Type B pancreatic cell (in vitro differentiated cells): ENCODE data around the gene RBM20. TPM values are rescaled to one million over a fixed set of nuclear protein-coding genes. Genes with fewer than 3 reads are reported as not detected.

Source experiments
- DNase-seq: peaks from one replicate; pipeline ENCODE4 v3.0.0; 2021; ENCODE audit warnings: mixed read lengths; ENCODE audit not compliant: unreplicated experiment; ENCODE audit errors: extremely low spot score
- H3K27ac Mint-ChIP-seq: 2 replicates; pipeline ENCODE4 v1.8.0; 2021; ENCODE audit warnings: mild to moderate bottlenecking, mixed read lengths
- H3K27me3 Mint-ChIP-seq: 2 replicates; pipeline ENCODE4 v1.8.0; 2021; ENCODE audit warnings: mixed read lengths
- H3K36me3 Mint-ChIP-seq: 2 replicates; pipeline ENCODE4 v1.8.0; 2021; ENCODE audit warnings: mixed read lengths
- H3K4me1 Mint-ChIP-seq: one replicate; pipeline ENCODE4 v1.8.0; 2021; ENCODE audit warnings: mixed read lengths; ENCODE audit not compliant: unreplicated experiment
- H3K4me3 Mint-ChIP-seq: 2 replicates; pipeline ENCODE4 v1.8.0; 2021; ENCODE audit warnings: mild to moderate bottlenecking, mixed read lengths
- H3K9me3 Mint-ChIP-seq: 2 replicates; pipeline ENCODE4 v1.8.0; 2021; ENCODE audit warnings: mixed read lengths
- total RNA-seq: library from RNA; stranded (reverse); gene quantifications from 2 replicates; pipeline ENCODE4 v1.2.1, GENCODE V29; 2021; ENCODE audit warnings: low replicate concordance
- TF ChIP-seq, protein P1 (sequence below): fragments of 200-600 bp; sonication (generic); conservative IDR thresholded peaks from 2 replicates; pipeline ENCODE4 v1.5.0; 2021; ENCODE audit warnings: antibody characterized with exemption, mild to moderate bottlenecking

The RBM20 gene
- total RNA-seq, 1 donor from 2014 or later: 5.2 TPM

DNA sequence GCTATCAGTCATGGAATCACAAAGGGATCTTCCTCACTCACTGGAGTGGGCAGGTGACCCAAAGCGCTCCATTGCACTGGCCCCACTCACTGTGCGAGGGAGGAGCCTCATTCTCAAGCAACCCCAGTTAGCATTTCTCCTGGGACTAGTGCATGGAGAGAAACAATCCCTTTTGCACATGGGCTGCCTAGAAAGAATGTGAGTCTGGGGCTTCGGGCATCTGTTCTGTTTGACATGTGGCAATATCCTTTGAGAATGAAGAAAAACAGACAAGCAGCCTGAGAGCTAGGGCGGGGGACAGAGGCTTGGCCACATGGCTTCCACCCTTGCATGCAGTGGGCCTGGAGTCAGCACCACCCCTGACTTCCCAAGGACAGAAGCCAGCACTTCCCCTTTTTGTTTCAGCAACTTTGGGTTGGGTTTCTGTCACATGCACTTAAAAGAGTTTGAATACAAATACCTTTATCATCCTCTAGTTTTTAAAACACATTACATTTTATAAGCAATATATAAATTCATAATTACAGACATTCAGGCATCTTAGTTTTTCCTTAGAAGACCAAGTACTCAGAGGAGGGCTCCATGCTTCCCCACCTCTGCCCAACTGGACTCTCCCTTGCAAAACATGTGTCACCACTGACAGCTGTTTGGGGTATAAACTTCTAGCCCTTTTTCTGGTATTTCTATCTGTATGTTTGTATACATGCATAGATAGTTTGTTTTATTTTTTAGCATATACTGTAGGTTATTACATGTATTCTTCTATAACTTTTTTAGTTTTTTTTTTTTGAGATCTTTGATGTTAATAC is 73.8 kb downstream of the RBM20 start:
- TF ChIP-seq, protein P1, sequence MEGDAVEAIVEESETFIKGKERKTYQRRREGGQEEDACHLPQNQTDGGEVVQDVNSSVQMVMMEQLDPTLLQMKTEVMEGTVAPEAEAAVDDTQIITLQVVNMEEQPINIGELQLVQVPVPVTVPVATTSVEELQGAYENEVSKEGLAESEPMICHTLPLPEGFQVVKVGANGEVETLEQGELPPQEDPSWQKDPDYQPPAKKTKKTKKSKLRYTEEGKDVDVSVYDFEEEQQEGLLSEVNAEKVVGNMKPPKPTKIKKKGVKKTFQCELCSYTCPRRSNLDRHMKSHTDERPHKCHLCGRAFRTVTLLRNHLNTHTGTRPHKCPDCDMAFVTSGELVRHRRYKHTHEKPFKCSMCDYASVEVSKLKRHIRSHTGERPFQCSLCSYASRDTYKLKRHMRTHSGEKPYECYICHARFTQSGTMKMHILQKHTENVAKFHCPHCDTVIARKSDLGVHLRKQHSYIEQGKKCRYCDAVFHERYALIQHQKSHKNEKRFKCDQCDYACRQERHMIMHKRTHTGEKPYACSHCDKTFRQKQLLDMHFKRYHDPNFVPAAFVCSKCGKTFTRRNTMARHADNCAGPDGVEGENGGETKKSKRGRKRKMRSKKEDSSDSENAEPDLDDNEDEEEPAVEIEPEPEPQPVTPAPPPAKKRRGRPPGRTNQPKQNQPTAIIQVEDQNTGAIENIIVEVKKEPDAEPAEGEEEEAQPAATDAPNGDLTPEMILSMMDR: no peak

DNA sequence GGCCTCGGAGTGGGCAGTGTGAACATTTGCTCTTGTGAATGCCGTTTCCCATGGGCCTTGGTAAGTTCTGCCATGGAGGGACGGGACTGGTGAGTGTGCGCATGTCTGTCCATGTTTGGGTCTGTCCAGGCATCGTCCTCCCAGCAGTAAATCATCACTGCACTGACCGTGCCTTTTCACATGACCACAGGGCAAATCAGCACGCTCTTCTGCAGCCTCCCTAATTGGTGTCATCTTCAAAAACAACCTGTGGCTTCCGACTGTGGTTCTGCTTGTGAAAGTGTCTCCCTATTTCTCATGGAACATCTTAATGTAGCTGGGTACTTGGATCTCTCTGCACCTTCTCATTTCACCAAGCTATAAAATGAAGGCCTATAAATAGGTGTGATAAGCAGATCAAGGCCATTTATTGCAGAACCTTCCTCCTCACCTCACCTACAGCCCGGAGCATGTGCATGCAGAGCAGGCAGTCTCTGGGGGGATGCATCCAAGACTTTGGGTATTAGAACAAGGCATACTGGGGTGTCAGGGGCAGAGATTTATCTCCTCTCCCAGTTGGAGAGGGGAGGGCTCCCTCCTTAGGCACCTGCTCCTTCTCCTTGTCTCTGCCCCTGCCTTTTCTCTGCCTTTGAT is 77.4 kb downstream of the RBM20 start:
- H3K4me3 Mint-ChIP-seq: no peak overlapping the region
- H3K27ac Mint-ChIP-seq: no peak overlapping the region
- DNase-seq: no peak
- no peaks in the 10 kb centered on the region for H3K27me3 Mint-ChIP-seq
- TF ChIP-seq, protein P1: no peak
- peaks cover 10% of the 10 kb centered on the region for H3K4me1 Mint-ChIP-seq
- peaks cover 5% of the 10 kb centered on the region for H3K9me3 Mint-ChIP-seq
- no peaks in the 10 kb centered on the region for H3K36me3 Mint-ChIP-seq

More for the DNA sequence above, 73.8 kb downstream of the RBM20 start:
- Mint-ChIP-seq H3K27me3 (no peaks in the 10 kb centered on the region), H3K4me3 (no peak overlapping the region), H3K4me1 (no peaks in the 10 kb centered on the region), H3K9me3 (peaks cover 5% of the 10 kb centered on the region), H3K36me3 (no peaks in the 10 kb centered on the region), H3K27ac (no peak overlapping the region)
- DNase-seq: no peak

DNA sequence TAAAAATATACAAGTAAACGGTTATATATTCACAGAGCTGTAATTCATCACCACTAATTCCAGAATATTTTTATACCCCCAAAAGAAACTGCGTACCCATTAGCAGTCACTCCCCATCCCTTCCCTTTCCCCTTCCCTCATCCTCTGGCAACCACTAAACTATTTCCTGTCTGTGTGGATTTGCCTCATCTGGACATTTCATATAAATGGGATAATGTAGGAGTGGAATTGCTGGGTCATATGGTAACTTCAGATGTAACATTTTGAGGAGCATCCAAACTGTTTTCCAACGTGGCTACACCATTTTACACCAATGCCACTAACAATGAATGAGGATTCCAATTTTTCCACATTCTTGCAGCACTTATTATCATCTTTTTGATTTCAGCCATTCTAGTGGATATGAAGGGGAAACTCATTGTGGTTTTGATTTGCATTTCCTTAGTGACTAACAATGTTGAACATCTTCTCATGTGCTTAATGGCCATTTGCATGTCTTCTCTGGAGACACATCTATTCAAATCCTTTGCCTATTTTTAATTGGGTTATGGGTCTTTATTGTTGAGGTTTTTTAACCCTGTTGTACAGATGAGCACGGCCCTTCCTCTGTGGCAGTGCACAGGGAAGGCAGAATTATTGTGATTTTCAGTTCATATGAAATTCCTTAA is 79.2 kb downstream of the RBM20 start:
- Mint-ChIP-seq H3K27me3 (no peaks in the 10 kb centered on the region), H3K27ac (no peak overlapping the region), H3K36me3 (no peaks in the 10 kb centered on the region), H3K4me3 (no peak overlapping the region), H3K9me3 (no peaks in the 10 kb centered on the region), H3K4me1 (peaks cover 10% of the 10 kb centered on the region)
- DNase-seq: no peak
- TF ChIP-seq, protein P1: no peak

DNA sequence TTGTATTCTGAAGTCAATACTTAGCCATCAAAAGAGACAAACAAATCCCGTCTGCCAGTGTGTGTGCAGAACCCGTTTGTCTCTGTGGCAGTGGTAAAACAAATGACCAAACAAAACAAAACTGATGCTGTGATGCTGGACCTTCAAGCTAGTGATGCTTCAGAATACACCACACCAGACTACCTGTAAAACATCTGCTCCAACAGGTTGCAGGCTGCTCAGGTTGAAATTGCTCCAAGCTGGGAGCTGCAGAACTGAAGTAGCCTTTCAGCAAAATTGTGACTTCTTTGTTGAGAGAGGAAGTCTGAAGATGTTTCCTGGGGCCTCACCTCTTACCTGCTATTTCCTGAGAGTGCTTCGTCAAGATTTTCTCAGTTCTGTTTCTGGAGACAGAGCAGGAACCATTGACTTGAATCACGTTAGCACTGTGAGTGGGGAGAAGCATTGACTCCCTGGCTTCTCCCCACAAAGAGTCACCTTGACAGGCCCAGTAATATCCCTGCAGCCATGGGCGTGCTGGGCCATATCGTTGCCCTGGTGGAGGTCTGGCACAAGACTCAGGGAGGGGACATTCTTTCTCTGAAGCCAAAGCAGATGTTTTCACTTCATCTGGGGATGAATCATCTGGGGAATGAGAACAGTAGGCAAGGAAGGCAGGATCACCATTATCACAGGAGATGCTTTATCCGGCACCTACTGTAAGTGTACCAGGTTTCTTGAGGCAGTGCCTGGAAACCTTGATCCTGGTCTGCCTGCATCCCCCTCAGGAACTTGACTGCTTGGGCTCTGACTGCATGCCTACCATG is 80.2 kb downstream of the RBM20 start:
- Mint-ChIP-seq H3K9me3 (no peaks in the 10 kb centered on the region), H3K4me1 (peaks cover 20% of the 10 kb centered on the region), H3K36me3 (no peaks in the 10 kb centered on the region), H3K27me3 (no peaks in the 10 kb centered on the region), H3K27ac (no peak overlapping the region), H3K4me3 (no peak overlapping the region)
- TF ChIP-seq, protein P1: no peak
- no peak for DNase-seq

DNA sequence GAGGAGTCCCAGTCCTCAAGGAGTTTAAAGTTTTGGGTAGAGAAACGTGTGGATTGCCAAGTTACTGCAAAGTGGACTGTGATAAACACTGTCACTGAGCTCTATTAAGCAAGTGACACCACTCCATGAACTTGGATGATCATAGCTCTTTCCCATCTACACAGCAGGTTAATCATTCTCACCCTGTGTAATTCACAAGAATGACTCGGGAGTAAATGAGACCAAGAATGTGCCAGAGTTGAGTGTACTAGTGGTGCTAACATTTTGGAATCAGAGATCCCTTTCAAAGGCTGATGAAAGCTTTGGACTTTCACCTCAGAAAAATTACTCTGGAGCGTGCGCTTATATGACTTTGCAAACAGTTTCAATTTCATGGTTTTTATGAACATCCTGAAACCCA is 80.8 kb downstream of the RBM20 start:
- Mint-ChIP-seq H3K9me3 (no peaks in the 10 kb centered on the region), H3K36me3 (no peaks in the 10 kb centered on the region), H3K4me3 (no peak overlapping the region), H3K27me3 (no peaks in the 10 kb centered on the region), H3K4me1 (peaks cover 21% of the 10 kb centered on the region), H3K27ac (no peak overlapping the region)
- no peak for DNase-seq
- TF ChIP-seq, protein P1: no peak
